SW480 (cell line): Measurements from ENCODE around the gene ZNF462.
A peak's percentile ranks its signal among the peaks of the same experiment; 100 is the strongest.
"Not testable (repeated sequence)": the region's sequence is repeated elsewhere in the genome, so short reads cannot be mapped to it uniquely, and the experiment has no call there.

ENCODE experiments used
- DNase-seq: peaks from one replicate; pipeline ENCODE4 v3.0.0-alpha.2; 2016; ENCODE audit warnings: low spot score

ZNF462 gene

DNA sequence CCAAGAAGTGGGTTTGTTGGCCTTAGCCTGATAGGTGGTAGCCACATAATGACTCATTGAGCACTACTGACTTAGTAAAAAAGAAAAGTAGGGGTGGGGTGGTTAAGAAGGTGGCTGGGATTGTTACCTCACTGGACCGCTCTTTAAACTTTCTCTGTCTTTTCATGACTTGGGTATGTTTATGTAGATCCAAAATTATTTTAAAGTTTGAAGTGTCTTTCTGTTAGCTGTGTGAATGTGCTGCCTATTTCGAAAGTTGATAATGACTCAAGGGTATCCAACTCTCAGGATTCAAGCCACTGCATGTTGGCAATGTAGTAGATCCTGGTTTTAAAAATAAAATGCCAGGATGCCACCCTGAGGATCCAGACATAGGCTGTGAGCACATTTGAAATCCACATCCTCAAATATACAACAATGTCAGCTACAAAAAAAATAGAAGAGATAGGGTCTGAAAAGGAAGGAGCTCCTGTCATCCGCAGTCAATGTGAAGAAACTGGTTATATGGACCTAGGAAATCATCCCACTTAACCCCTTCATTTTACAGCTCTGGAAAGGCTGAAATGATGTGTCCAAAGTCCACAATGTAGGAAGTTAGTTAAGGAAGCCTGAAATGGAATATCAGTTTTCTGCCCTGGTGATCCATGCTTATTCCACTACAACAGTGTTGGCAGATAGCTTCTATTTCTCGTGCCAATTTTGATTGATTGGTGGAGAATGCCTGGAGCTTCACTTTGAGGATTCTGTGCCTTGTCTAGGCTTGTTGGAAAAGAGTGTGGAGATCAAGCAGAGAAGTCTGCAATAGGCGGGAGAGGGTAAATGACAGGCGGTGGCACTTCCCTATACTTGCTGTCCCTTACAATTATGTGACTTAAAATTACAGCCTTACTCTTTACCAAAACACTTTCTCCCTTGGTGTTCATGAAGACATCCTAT lies 23.4 kb downstream of the ZNF462 start:
- no peak for DNase-seq

DNA sequence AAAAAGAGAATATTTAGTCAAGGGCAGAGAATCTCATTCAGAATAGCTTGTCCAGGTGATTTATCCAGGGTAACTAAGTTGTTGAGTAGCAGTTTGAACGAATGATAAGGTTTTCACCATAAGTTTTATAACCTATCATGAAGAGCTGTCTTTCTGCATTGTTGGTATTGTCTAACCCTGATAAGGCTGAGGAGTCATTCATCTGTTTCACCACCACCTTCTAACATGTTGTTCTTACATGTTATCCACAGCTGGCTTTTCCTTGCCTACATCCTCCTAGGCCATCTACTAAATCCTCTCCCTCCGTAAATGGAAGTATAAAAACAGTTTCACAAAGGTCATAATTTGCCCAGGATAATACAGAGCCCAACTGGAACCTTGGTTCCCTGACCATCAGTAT lies 24.1 kb downstream of the ZNF462 start:
- no peak for DNase-seq

DNA sequence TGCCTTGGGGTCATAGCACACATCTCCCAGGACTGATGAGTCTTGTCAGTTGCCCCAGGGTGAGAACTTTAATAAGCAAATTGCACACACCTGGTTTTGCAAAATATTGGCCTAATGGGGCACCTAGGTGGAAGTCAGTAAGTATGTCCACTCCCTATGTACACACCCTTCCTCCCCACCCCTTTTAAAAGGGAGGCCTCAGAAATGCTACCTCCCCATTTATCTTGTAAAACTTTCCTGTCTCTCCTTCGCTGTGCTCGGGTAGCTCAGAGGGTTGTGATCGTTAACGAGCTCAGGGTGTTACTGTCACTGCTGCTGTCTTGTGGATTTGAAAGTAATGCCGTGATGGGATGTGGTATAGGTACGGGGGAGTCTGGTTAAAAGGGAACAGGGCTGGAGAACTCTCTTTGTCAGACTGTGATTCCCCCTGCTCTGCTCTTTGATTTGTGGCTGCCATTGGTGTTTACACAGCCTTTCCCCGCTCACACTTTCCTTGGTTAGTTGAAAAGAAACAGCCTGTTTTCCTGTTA lies 26.2 kb downstream of the ZNF462 start:
- no peak for DNase-seq

DNA sequence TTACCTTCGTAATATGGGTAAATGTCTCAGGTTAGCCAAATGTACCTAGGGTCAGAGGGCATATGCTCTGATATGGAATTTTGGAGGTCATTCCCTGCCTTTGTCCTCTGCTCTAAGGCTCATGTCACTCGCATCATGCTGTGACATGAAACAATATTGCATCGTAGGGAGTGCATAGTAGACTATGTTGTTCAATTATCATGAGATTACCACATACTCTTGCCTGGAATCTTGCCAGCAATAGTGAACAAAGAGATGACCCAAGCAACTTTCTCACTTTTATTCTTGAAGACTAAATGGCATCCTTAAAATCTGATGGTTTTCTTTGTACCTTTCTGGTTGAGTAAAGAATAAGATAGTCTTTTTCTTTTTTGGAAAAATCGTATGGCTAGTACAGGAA lies 27.6 kb downstream of the ZNF462 start:
- DNase-seq = no peak

DNA sequence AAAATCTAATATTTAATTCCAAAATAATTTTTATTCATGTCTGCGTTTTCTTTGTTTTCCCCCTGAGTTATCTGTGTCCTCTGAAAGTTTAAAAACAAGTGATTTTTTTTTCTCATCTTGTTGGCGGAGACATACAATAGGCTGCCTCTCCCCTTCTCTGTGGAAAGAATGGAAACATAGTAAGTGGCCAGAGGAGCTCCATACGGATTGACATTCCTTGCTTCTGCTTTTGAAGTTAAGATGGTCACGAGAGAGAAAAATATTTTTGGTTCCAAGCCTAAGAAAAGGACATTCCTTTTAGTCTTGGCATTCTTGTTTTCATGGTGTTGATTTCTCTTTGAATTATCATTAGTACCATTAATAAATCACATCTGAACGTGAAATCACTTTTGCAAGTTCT lies 28.3 kb downstream of the ZNF462 start:
- DNase-seq = no peak

DNA sequence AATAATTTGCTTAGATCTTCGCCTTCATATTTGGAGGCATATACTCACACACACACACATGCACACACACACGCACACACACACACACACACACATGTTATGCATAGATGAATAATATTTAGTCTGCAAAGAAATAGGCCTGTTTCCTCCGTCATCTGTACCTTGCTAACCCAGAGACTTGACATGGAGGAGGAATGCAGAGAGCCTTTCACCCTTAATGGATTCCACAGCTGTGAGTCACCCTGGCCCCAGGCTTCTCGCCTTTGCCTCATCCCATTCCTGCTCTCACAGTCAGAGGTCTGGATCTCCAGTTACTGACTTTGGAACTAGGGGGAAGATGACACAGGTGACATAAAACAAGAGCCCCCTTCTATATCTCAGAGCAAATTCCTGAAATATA lies 29.7 kb downstream of the ZNF462 start:
- DNase-seq = peak; percentile 83

DNA sequence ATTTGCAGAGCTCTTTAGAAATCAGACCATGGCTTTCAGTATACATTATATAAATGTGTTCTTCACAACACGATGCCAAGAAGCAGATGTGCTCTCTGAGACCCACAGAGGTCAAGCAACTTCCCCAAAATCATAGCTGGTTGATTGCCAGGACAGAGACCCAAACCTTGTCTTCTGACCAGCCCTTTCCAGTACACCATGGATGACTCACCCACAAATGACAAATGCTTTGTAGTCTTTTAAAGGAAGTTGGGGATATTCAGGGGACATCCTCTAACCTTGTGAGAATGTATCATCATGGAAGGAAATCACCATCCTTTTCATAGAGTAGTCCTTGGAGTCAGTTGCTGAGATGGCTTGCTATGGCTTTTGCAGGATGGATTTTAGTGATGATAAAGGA lies 30.1 kb downstream of the ZNF462 start:
- DNase-seq = peak; percentile 66

DNA sequence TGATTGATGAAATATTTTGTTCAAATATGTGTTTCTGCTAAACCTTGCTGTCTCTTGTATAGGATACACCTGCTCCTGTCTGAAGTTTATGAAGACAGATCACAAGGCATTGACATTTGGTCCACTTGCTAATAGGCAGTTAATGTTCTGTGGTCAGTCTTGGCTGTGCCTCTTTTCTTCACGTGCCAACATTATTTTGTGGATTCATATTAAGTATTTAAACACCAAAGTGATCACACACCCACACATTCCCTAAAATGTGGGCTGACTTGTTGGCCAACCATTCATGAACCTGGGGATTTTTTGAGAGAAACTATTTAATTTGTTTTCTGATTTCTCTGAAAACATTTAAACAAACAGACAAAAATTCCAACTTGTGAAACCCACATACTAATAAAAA lies 33.7 kb downstream of the ZNF462 start:
- DNase-seq = no peak

DNA sequence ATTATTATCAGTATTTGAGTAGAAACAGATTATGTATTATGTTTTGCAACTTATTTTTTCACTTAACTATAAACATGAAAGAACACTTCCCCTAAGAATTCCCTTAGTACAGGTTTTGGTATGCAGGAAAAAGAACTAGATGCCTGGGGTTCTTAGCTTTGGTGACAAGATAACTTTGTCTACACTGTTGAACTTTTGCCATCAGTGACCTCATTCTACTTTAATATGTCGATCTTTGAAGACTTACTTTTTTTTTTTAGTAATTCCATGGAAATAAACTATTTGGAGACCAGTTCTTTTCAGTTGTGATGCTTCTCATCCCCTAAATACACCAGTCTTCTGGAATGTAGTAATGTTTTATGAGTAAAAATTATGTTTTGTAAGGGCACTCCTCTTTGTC lies 34.3 kb downstream of the ZNF462 start:
- no peak for DNase-seq

DNA sequence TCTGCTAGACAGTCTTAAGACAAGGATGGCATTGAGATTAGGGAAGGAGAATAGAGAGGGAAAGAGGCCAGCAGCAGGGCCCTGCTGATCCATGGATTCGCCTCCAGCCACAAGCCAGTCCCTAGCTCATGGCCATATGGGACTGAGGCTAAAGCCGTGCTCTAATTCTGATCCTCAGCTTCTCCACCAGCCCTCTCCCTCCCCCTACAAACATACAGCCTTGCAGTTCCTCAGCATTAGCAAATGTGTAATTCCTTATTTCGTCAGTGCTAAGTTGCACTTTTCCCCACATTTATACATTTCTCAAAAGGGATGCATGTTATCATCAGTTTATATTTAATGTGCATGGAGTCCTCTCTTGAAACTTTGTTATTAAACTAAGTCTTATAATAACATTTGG lies 34.8 kb downstream of the ZNF462 start:
- DNase-seq = no peak

DNA sequence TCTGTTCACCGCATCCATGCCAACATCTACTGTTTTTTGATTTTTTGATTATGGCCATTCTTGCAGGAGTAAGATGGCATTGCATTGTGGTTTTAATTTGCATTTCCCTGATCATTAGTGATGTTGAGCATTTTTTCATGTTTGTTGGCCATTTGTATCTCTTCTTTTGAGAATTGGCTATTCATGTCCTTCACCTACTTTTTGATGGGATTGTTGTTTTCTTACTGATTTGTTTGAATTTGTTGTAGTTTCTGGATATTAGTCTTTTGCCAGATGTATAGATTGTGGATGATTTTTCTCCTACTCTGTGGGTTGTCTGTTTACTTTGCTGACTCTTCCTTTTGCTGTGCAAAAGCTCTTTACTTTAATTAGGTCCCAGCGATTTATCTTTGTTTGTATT lies 37.6 kb downstream of the ZNF462 start:
- DNase-seq = not testable (repeated sequence)

DNA sequence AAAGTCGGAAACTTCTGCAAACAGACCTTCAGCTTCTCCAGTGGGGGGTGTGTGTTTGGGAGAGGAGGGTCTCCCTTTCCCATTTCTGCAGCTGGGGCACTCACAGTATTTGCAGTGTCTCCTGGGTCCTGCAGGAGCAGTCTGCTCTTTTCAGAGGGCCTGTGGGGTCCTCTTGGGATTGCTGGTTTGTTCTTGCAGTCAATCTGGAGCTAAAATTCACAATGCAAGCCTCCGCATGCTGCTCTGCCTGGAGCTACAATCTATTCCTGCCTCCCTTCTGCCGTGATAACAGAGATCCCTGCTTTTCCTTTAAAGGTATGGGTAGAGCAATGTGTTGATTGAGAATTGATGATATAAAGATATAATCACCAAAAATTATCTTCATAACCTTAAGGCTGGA lies 43.2 kb downstream of the ZNF462 start:
- DNase-seq = no peak

DNA sequence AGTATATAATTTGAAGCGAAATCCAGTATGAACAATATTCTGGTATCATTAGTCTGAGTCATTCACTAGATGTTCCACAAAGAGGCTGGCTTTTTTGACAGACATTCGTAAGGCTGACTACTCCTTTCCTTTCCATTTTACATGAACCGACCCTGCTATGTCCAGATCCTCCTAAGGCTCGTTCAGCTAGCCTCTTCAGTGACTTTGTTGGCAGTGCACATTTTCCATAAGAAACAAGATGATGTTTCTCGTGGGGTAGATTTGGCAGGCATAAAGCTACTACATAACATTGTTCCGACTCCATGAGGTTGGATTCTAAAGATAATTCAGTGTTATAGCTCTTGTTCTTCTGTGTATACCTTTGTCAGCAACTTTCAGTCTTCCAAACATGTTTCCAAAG lies 49.0 kb downstream of the ZNF462 start:
- no peak for DNase-seq

DNA sequence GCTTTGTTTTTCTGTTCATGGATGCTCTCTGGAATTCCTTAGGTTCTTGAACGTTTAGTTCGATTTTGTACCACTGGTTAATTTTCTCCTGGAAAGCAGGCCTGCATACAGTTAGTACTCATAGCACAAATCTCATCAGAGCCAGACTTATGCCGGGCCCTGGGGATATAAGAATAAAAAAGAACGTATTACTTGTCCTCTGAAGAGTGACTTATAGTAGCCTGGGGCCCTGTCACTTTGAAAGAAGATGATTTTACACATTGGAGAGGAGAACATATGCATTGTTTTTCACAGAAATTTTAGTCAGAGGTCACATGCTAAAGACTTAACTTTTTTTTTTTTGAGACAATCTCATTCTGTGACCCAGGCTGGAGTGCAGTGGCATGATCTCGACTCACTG lies 50.3 kb downstream of the ZNF462 start:
- no peak for DNase-seq

DNA sequence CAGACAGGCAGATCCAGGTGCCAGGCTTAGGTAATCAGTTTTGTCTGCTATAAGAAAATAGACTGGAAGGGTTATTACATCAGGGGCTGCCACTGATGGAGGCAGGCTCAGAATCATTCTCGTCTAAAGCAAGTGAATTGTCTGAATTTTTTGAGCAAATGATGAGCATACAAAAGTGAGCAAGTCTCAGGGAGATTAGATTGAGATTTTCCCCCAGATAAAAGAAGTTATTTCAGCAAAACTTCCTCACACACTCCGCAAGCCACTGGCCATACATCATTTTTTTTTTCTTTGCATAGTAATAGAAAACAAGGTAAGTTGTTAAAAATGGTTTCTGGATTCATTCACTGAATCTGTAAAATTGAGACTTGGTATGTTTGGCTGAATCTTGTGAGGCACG lies 52.9 kb downstream of the ZNF462 start:
- no peak for DNase-seq

DNA sequence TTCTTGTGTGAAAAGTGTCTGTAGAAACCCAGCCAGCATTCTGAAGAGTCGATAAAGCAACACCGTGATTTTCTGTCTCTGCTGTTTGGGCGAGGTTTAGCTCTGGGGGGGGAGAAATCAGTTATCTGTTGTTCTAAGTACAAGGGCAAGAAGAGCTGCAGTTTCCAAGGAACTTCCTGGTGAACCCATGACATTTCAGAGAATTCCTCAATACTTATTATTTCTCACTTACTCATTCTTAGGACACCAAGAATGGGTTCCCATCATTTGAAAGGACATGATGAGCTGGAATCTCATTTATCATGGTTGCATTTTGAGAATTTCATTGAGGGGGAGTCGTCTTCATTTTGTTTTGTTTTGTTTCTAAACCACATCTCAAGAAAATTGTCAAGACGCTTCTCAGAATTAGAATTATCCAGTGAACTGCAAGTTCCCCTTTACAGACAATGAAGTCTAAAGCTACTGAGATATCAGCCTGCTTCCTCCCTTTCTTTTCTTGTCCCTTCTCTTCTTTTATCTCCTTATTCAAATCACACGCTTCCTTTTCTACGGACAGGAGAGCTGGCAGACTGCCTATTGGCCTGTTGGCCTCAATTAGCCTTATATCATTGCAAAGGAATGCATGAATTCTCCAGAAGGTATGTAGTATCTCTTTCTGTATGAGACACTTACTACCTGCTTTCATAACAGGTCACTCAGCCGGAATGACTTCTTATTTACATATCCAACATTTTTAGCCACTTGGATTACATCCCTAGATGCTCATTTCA lies 53.7 kb downstream of the ZNF462 start:
- peak; percentile 70 for DNase-seq

DNA sequence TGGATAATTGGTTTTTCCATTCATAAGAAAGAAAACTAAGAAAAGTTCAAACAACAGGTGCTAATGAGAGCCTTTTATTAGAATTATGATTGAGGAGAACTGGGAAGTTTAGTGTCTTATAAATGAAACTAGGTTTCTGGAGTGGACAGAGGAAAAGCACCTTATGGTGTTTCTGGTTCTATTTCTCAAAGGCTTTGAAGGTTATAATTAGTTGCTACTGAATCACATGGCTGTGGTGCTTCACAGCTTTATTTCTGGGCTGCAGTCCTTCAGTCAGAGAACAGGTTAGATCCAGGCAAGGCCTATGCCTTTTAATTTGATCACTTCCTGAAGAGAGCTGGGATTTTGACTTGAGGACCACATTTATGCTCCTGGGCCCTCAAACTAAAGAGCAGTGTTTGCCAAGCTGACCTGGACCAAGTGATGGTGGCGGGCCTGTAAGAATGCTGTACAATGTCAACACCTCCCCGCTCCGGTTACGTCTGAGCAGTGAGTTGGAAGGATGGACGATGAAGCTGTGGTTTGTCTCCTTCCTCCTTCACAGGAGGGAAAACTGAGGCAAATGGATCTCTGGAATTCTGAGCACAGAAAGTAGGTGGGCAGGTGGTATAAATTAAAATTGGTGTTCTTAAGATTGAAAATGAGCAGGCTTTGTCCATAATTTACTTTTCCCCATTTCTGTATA lies 56.0 kb downstream of the ZNF462 start:
- no peak for DNase-seq

DNA sequence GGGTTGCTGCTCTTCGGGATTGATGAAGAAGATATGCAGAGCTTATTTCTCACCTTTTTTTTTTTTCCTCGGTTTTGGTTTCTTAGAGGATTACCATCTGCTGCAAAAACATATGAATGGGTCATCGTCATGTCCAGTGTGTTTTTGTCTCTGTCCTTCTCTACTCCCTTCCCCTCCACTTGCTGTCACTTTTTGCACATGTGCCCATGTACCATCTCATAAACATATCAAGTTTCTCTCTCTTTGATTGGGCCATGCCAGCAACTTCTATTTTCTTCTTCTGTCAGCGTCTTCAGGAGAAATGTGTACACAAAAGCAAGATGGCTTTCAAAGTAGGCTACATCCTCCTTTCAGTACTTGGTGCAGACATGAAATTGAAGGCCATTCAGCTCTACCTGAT lies 57.1 kb downstream of the ZNF462 start:
- DNase-seq = no peak

DNA sequence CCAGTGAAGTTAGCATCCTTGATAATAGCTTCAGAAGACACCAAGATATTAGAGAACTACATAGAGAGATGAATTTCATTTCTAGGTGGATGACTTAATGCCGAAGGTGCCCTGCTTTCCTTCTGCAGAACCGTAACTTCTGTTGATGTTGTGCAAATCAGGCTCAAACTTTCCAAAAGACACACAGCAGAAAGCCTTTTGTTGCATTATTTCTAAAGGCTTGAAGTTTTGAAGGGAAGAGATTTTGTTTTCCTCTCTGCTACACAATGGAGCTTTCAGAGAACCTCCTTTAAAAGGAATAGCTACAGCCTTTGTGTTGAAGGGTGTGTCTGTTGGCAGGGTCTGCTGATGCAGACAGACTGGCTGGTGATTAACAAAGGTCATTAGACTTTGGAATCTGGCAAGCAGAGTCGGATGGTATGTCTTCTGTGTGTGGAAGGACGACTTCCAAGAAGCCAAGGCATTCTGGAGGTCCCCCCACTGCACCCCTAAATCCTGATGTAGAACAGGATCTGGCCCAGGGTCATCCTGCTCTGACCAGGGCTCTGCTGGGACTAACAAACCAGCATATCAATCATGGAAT lies 57.8 kb downstream of the ZNF462 start:
- peak; percentile 52 for DNase-seq

DNA sequence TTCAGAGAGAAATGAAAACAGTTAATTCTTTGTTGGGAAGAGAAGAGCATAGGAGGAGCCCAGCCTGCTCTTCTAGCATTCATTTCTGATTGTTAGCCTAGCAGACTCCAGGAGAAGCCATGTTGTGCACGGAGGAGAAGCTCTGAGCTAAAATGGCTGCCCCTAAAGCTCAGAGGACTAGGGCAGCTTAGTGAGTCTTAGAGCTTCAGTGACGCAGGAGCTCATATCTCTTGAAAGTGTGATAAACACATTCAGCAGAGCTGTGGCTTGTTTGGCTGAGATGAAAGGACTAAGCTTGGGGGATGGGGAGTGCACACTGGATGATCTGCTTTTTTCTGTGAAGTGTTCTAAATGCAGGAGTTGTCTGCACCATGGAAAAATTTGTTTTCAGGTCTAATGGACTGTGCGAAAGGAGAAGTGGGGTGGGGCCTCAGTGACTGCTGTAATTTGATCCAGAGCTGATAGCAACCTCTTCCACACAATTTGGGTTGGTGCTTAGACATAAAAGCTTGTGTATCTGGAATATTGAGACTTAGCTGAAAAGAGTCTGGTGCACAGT lies 58.5 kb downstream of the ZNF462 start:
- DNase-seq = peak; percentile 75

DNA sequence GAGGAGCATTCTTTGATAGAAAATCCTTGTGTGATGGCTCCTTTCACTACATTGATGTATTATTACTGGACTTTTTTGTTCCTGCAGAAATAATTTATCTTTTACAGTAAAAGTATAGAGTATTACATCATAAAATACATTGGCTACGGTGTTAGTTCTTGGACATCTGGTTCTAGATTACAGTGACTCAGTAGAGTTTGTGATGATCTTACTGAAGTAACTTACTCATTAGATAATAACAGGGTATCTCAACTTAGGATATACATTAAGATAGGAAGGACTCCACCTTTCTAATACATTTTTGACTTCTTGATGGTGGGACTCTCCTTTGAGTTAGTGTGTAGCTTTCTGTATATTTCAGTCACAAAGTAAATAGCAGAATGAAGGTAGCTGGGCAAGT lies 59.1 kb downstream of the ZNF462 start:
- no peak for DNase-seq

DNA sequence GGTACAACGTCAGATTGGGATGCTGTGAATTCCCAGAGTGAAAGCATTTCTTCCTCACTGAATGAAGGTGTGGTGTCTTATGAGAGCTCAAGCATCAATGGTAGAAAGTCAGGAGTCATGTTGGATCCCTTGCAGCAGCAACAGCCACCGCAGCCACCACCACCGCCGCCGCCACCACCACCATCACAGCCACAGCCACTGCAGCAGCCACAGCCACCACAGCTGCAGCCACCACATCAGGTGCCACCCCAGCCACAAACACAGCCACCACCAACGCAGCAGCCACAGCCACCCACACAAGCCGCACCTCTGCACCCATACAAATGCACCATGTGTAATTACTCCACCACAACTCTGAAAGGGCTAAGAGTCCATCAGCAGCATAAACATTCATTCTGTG lies 62.4 kb downstream of the ZNF462 start:
- no peak for DNase-seq
